GM10266 (cell line): Measurements from ENCODE around the gene ALPK1.
A peak's percentile ranks its signal among the peaks of the same experiment; 100 is the strongest.

Experiments
- DNase-seq: peaks from one replicate; pipeline ENCODE4 v3.0.0; 2012; ENCODE audit errors: extremely low spot score
- TF ChIP-seq, protein P1 (sequence below): IDR thresholded peaks from 2 replicates; pipeline ENCODE4 v1.5.1; 2012; ENCODE audit warnings: mild to moderate bottlenecking, low read depth; ENCODE audit not compliant: control insufficient read depth, insufficient read depth; ENCODE audit errors: missing control alignments

Gene ALPK1

GRCh38 chr4:112311516-112311915 is 14.3 kb downstream of the ALPK1 start:
- TF ChIP-seq, protein P1, sequence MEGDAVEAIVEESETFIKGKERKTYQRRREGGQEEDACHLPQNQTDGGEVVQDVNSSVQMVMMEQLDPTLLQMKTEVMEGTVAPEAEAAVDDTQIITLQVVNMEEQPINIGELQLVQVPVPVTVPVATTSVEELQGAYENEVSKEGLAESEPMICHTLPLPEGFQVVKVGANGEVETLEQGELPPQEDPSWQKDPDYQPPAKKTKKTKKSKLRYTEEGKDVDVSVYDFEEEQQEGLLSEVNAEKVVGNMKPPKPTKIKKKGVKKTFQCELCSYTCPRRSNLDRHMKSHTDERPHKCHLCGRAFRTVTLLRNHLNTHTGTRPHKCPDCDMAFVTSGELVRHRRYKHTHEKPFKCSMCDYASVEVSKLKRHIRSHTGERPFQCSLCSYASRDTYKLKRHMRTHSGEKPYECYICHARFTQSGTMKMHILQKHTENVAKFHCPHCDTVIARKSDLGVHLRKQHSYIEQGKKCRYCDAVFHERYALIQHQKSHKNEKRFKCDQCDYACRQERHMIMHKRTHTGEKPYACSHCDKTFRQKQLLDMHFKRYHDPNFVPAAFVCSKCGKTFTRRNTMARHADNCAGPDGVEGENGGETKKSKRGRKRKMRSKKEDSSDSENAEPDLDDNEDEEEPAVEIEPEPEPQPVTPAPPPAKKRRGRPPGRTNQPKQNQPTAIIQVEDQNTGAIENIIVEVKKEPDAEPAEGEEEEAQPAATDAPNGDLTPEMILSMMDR = no peak
- DNase-seq = no peak

DNA sequence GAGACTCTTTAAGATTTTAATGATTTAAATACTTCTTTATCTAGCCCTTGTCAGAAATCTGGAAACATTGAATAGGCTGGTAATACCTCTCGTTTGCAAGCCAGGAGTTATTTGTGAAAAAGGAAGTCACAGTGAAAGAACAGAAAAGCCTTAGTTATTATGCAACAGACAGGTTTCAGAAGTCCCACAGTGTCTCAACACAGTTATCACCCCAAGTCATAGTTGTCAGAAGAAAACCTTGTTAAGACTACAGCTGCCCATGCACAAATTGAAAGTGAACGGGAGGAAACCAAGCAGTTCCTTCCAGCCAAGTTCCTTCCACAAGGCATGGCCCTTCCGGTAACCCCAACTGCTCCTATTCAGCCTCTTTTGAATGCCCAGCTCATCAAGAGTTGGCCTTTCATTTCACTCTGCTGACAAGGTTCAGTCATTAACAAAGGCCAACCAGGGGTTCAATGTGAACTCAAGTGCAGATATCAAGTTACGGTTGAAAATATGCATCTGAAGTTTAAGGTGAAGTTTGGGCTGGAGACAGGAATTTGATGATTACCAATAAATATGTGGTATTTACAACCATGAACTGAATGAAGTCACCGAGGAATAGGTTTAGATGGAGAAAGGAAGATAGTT is 15.6 kb downstream of the ALPK1 start:
- TF ChIP-seq, protein P1 = no peak
- peak; percentile 55 for DNase-seq

GRCh38 chr4:112315446-112315845 is 18.3 kb downstream of the ALPK1 start:
- TF ChIP-seq, protein P1 = no peak
- no peak for DNase-seq

GRCh38 chr4:112316360-112316759 is 19.2 kb downstream of the ALPK1 start:
- TF ChIP-seq, protein P1 = no peak
- no peak for DNase-seq

- TF ChIP-seq, protein P1 = no peak
- peak; percentile 40 for DNase-seq
Measured at GRCh38 chr4:112318239-112319142, 21.3 kb downstream of the ALPK1 start.

- TF ChIP-seq, protein P1 = peak; percentile 86
- peak; percentile 36 for DNase-seq
Measured at GRCh38 chr4:112321776-112322684, 24.9 kb downstream of the ALPK1 start.

- TF ChIP-seq, protein P1 = no peak
- no peak for DNase-seq
Measured at GRCh38 chr4:112322866-112323265, 25.7 kb downstream of the ALPK1 start.
